CD1c-positive myeloid dendritic cell (primary cell): ENCODE data around the gene GOLGA8S.
"Not testable (repeated sequence)": the region's sequence is repeated elsewhere in the genome, so short reads cannot be mapped to it uniquely, and the experiment has no call there.

ENCODE experiments used
- DNase-seq: peaks from one replicate; pipeline ENCODE4 v3.0.0-alpha.2; 2016; ENCODE audit errors: extremely low spot score

Gene GOLGA8S

GRCh38 chr15:23354448-23354847, at the start of gene GOLGA8S:
TSS of gene GOLGA8S (plus strand) at chr15:23354748. CDS start at chr15:23354810, 62 bp downstream.
- DNase-seq, result not testable (repeated sequence)

- not testable (repeated sequence) for DNase-seq
Measured at GRCh38 chr15:23304805-23305204, 49.7 kb upstream of the GOLGA8S start.

- not testable (repeated sequence) for DNase-seq
Measured at GRCh38 chr15:23305921-23306320, 48.6 kb upstream of the GOLGA8S start.

GRCh38 chr15:23311233-23311632, 43.3 kb upstream of the GOLGA8S start:
- DNase-seq, result not testable (repeated sequence)

GRCh38 chr15:23334096-23334495, 20.5 kb upstream of the GOLGA8S start, which contains the start of gene GOLGA6L26:
TSS of gene GOLGA6L26 (minus strand) at chr15:23334196. CDS start at chr15:23334135, 61 bp downstream.
- DNase-seq, result not testable (repeated sequence)

GRCh38 chr15:23362622-23363021, 8.1 kb downstream of the GOLGA8S start:
- not testable (repeated sequence) for DNase-seq

GRCh38 chr15:23364261-23364660, 9.7 kb downstream of the GOLGA8S start:
- DNase-seq, result not testable (repeated sequence)

GRCh38 chr15:23370578-23370977, 16.0 kb downstream of the GOLGA8S start:
- DNase-seq, result no peak

- not testable (repeated sequence) for DNase-seq
Measured at GRCh38 chr15:23371134-23371533, 16.6 kb downstream of the GOLGA8S start.

- DNase-seq, result not testable (repeated sequence)
Measured at GRCh38 chr15:23371868-23372267, 17.3 kb downstream of the GOLGA8S start.

GRCh38 chr15:23372284-23372683, 17.7 kb downstream of the GOLGA8S start:
- no peak for DNase-seq

GRCh38 chr15:23372891-23373600, 18.5 kb downstream of the GOLGA8S start:
- not testable (repeated sequence) for DNase-seq

GRCh38 chr15:23374226-23374625, 19.7 kb downstream of the GOLGA8S start:
- DNase-seq, result not testable (repeated sequence)

- DNase-seq, result not testable (repeated sequence)
Measured at GRCh38 chr15:23378946-23379345, 24.4 kb downstream of the GOLGA8S start.

- not testable (repeated sequence) for DNase-seq
Measured at GRCh38 chr15:23380700-23381099, 26.2 kb downstream of the GOLGA8S start.

- not testable (repeated sequence) for DNase-seq
Measured at GRCh38 chr15:23381192-23381591, 26.6 kb downstream of the GOLGA8S start.

GRCh38 chr15:23384371-23384770, 29.8 kb downstream of the GOLGA8S start:
- DNase-seq, result no peak

GRCh38 chr15:23385886-23386430, 31.4 kb downstream of the GOLGA8S start:
- no peak for DNase-seq

- no peak for DNase-seq
Measured at GRCh38 chr15:23387621-23388190, 33.2 kb downstream of the GOLGA8S start.

GRCh38 chr15:23395030-23395692, 40.6 kb downstream of the GOLGA8S start:
- no peak for DNase-seq

- no peak for DNase-seq
Measured at GRCh38 chr15:23395832-23396231, 41.3 kb downstream of the GOLGA8S start.

GRCh38 chr15:23397779-23398178, 43.2 kb downstream of the GOLGA8S start:
- no peak for DNase-seq
